Stimulated activated naive CD8-positive, alpha-beta T cell treated with anti-CD3 and anti-CD28 coated beads, Interleukin-15, amount 100 ng/mL, for 72 hours (primary cell): ENCODE results near the gene APEH.

ENCODE experiments used
- ATAC-seq: fragments of 150-1000 bp; cut with Tn5 transposase; 2 replicates; pipeline ENCODE4 v1.10.0; 2021; ENCODE audit warnings: mild to moderate bottlenecking, moderate library complexity
- DNase-seq, 2 donors: peaks; one replicate each; pipeline ENCODE4 v3.0.0; 2021 to 2022
- H3K27ac Mint-ChIP-seq, 2 donors: one replicate each; pipeline ENCODE4 v1.8.0; 2022; ENCODE audit warnings: mild to moderate bottlenecking in 2 of 2, mixed read lengths in 2 of 2, moderate library complexity in 2 of 2
- H3K27me3 Mint-ChIP-seq: one replicate; pipeline ENCODE4 v1.8.0; 2022; ENCODE audit warnings: mixed read lengths
- H3K4me1 Mint-ChIP-seq: one replicate; pipeline ENCODE4 v1.8.0; 2022; ENCODE audit warnings: mild to moderate bottlenecking, mixed read lengths
- H3K4me3 Mint-ChIP-seq, 2 donors: one replicate each; pipeline ENCODE4 v1.8.0; 2022; ENCODE audit warnings: mild to moderate bottlenecking in 2 of 2, mixed read lengths in 2 of 2, moderate library complexity in 1 of 2
- H3K9me3 Mint-ChIP-seq, 2 donors: one replicate each; pipeline ENCODE4 v1.8.0; 2022; ENCODE audit warnings: mixed read lengths in 2 of 2

APEH gene

GRCh38 chr3:49657208-49657915 is 16.8 kb upstream of the APEH start:
- Mint-ChIP-seq H3K9me3 (no peaks in the 10 kb centered on the region), H3K4me3 (no peak overlapping the region)
- no peak for DNase-seq

DNA sequence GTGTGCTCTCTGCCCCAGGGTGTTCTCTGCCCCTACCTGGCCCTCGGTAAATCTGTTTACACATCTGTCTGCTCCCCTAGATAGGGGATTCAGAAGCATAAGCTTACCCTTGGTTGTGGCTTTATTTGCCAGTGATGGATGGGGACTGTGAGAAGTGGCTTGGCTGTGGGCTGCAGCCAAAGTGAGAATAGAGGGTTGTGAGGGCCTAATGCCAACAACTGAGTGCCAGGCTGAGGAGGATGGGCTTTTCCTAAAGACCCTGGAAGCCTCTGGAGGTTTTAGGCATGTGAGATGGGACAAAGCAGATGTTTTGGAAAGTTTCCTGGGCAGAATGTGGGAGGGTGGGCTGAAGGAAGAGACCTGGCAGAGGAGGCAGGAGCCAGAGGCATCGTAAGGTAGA is 15.4 kb upstream of the APEH start:
- no peak for ATAC-seq
- no peak overlapping the region for H3K4me3 Mint-ChIP-seq
- DNase-seq = no peak
- H3K9me3 Mint-ChIP-seq = no peaks in the 10 kb centered on the region
- H3K27ac Mint-ChIP-seq = no peak overlapping the region
- H3K4me1 Mint-ChIP-seq = peaks cover 8% of the 10 kb centered on the region
- H3K27me3 Mint-ChIP-seq = peaks cover 8% of the 10 kb centered on the region

More at GRCh38 chr3:49657208-49657915, 16.8 kb upstream of the APEH start:
- peaks cover 8% of the 10 kb centered on the region for H3K27me3 Mint-ChIP-seq
- H3K4me1 Mint-ChIP-seq = peaks cover 8% of the 10 kb centered on the region
- ATAC-seq = no peak
- no peak overlapping the region for H3K27ac Mint-ChIP-seq

GRCh38 chr3:49659756-49660155 is 14.4 kb upstream of the APEH start:
- DNase-seq (no peak), ATAC-seq (peak; percentile 31)
- H3K4me3 Mint-ChIP-seq = no peak overlapping the region
- H3K27me3 Mint-ChIP-seq = peaks cover 8% of the 10 kb centered on the region
- H3K27ac Mint-ChIP-seq = peak overlapping the region in 1 of 2 donors; percentile 52
- peaks cover 4% of the 10 kb centered on the region for H3K4me1 Mint-ChIP-seq
- H3K9me3 Mint-ChIP-seq = no peaks in the 10 kb centered on the region

DNA sequence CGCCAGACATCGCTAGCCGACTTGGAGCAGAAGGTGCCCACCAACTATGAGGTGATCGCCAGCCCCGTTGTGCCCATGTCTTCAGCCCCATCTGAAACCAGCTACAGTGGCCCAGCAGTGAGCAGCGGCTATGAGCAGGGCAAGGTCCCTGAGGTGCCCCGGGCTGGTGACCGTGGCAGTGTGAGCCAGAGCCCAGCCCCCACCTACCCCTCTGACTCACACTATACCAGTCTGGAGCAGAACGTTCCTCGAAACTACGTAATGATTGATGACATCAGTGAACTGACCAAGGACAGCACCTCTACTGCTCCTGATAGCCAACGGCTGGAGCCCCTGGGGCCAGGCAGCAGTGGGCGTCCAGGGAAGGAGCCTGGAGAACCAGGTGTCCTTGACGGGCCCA is 12.9 kb upstream of the APEH start:
- no peak for ATAC-seq
- DNase-seq = no peak
- H3K27ac Mint-ChIP-seq = no peak overlapping the region
- no peaks in the 10 kb centered on the region for H3K9me3 Mint-ChIP-seq
- no peaks in the 10 kb centered on the region for H3K4me1 Mint-ChIP-seq
- H3K27me3 Mint-ChIP-seq = peaks cover 6% of the 10 kb centered on the region
- H3K4me3 Mint-ChIP-seq = no peak overlapping the region

GRCh38 chr3:49662021-49662420 is 12.1 kb upstream of the APEH start:
- DNase-seq (no peak), ATAC-seq (no peak)
- no peaks in the 10 kb centered on the region for H3K9me3 Mint-ChIP-seq
- no peaks in the 10 kb centered on the region for H3K4me1 Mint-ChIP-seq
- no peak overlapping the region for H3K27ac Mint-ChIP-seq
- H3K27me3 Mint-ChIP-seq = no peaks in the 10 kb centered on the region
- no peak overlapping the region for H3K4me3 Mint-ChIP-seq

DNA sequence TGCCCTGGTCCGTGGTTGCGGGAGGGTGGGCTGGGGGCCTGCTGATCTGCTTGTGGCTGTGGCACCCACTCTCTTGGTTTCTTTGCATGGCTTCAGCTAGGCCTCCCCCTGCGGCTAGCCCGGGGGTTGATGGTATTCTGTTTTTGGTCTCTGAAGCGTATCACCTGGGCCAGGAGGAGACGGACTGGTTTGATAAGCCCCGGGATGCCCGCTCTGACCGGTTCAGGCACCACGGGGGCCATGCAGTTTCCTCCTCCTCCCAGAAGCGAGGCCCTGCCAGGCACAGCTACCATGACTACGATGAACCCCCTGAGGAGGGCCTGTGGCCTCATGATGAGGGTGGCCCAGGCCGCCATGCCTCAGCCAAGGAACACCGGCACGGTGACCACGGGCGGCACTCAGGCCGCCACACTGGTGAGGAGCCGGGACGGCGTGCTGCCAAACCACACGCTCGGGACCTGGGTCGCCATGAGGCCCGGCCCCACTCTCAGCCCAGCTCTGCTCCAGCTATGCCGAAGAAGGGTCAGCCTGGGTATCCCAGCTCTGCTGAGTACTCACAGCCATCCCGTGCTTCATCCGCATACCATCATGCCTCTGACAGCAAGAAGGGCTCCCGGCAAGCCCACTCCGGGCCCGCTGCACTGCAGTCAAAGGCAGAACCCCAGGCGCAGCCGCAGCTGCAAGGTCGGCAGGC is 11.3 kb upstream of the APEH start:
- Mint-ChIP-seq H3K4me1 (no peaks in the 10 kb centered on the region), H3K27me3 (no peaks in the 10 kb centered on the region), H3K4me3 (no peak overlapping the region), H3K27ac (no peak overlapping the region), H3K9me3 (no peaks in the 10 kb centered on the region)
- ATAC-seq (no peak), DNase-seq (no peak)

DNA sequence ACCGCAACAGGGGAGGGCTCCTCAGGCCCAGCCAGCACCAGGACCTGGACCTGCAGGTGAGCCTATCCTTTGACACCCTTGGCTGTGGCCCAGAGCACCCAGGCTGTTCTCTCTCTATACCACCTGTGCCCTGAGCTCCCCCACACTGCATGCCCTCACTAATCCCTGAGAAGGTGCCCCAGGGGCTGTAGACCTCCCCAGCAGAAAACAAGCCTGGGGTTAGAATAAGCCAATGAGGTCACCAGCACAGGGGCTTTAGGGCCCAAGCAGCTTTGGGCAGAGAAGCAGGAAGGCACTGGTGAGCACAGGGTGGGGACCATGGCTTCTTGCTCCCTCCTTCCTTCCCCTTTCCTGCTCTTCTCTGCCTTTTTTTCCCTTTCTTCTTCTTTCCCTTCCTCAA is 10.3 kb upstream of the APEH start:
- no peak for ATAC-seq
- DNase-seq = no peak
- Mint-ChIP-seq H3K4me1 (no peaks in the 10 kb centered on the region), H3K4me3 (no peak overlapping the region), H3K27me3 (no peaks in the 10 kb centered on the region), H3K9me3 (no peaks in the 10 kb centered on the region), H3K27ac (no peak overlapping the region)

GRCh38 chr3:49664300-49664699 is 9.9 kb upstream of the APEH start:
- no peaks in the 10 kb centered on the region for H3K27me3 Mint-ChIP-seq
- H3K9me3 Mint-ChIP-seq = no peaks in the 10 kb centered on the region
- no peak for ATAC-seq
- no peaks in the 10 kb centered on the region for H3K4me1 Mint-ChIP-seq
- H3K27ac Mint-ChIP-seq = no peak overlapping the region
- DNase-seq = no peak
- H3K4me3 Mint-ChIP-seq = no peak overlapping the region

DNA sequence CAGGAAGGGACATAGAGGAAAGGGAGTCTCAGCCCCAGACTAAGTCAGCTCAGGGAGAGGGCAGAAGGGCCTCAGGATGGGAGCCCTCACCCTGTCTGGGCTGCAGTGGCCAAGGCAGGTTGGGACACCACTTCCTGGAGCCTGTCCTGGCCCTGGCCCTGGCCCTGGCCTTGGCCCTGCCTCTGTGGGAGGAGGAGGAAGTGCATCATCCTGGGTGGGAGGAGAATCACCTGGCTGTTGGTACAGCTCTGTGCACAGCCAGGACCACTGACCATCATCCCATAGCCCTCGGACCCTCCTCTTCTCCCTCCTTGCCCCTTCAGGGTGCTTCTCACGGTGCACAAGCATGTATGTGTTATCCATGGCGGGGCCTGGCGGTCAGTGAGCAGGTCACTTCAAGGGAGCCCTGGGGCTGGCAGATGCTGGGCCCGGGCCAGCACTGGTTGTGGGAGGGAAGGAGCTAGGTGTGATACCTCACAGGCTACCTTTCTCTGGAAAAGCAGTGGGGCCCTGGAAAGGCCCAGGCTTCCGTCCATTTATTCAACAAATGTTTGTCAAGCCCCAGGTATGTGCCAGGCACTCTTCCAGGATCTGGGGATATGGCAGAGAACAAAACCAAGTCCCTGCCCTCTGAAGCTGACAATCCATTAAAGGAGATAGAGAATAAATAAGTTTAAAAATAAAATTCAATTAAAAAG is 8.2 kb upstream of the APEH start:
- no peaks in the 10 kb centered on the region for H3K4me1 Mint-ChIP-seq
- no peaks in the 10 kb centered on the region for H3K27me3 Mint-ChIP-seq
- no peaks in the 10 kb centered on the region for H3K9me3 Mint-ChIP-seq
- no peak overlapping the region for H3K4me3 Mint-ChIP-seq
- ATAC-seq (no peak), DNase-seq (no peak)
- H3K27ac Mint-ChIP-seq = no peak overlapping the region

- Mint-ChIP-seq H3K9me3 (no peaks in the 10 kb centered on the region), H3K4me3 (no peak overlapping the region), H3K4me1 (no peaks in the 10 kb centered on the region), H3K27me3 (no peaks in the 10 kb centered on the region), H3K27ac (no peak overlapping the region)
- ATAC-seq (no peak), DNase-seq (no peak)
Observed at GRCh38 chr3:49666592-49666991, 7.6 kb upstream of the APEH start.

DNA sequence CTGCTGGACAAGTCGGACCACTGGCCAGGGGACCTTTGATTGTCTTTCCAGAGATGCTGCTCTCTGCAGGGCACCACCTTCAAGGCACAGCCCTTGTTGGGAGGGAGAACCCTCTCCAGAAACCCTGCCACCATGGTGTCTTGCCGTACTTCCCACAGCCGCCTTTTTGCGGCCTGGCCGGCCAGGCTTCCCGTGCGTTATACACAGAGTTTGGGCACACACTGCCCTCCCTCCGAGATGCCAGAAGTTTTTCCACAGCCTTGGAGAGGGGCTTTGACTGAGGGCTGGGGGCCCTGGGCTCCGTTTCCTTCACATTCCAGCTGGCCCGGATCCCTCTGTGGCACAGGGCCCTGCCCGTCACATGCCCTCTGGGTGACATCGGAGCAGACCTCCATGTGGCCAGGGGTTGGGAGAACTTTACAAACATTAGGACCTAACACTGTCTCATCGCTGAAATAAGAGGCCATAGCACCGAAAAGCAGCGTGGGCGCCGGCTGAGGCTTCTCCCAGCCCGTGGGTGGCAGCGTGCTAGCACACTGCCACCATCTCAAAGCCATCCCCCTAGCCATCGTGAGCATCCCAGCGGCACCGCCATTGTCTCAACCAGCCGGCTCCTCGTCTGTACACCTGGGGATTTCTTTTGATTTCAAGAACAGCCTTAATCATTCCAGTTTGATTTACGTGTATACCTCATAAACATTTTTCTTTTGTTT is 6.3 kb upstream of the APEH start:
- H3K4me3 Mint-ChIP-seq = no peak overlapping the region
- H3K27ac Mint-ChIP-seq = no peak overlapping the region
- no peak for ATAC-seq
- H3K9me3 Mint-ChIP-seq = no peaks in the 10 kb centered on the region
- peaks cover 8% of the 10 kb centered on the region for H3K4me1 Mint-ChIP-seq
- DNase-seq = no peak
- no peaks in the 10 kb centered on the region for H3K27me3 Mint-ChIP-seq

- Mint-ChIP-seq H3K4me3 (no peak overlapping the region), H3K9me3 (no peaks in the 10 kb centered on the region), H3K27me3 (no peaks in the 10 kb centered on the region), H3K4me1 (peaks cover 14% of the 10 kb centered on the region), H3K27ac (no peak overlapping the region)
- no peak for DNase-seq
- ATAC-seq = no peak
Observed at GRCh38 chr3:49668414-49668797, 5.7 kb upstream of the APEH start.

- no peak for ATAC-seq
Observed at GRCh38 chr3:49668861-49669260, 5.3 kb upstream of the APEH start.

DNA sequence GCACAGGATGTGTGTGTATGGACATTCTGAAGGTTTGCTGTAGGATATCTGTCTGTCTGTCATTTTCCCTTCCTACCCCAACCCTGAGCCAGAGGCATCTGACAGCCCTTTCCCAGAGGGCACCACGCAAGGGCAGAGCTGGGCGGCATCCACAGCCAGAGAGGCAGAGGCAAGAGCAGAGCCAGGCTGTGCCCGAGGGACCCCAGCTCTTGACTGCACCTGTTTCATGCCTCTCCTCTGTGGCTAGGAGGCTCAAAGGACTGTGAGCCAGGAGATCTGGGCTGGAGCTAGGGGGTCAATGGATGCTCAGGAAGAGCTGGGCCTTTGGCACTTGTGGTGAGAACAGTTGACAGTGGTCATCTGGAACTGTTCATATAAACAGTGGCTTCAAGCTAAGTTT is 4.8 kb upstream of the APEH start:
- no peak overlapping the region for H3K27ac Mint-ChIP-seq
- no peaks in the 10 kb centered on the region for H3K9me3 Mint-ChIP-seq
- no peaks in the 10 kb centered on the region for H3K27me3 Mint-ChIP-seq

More at GRCh38 chr3:49668861-49669260, 5.3 kb upstream of the APEH start:
- Mint-ChIP-seq H3K27ac (no peak overlapping the region), H3K27me3 (no peaks in the 10 kb centered on the region), H3K4me3 (no peak overlapping the region), H3K4me1 (peaks cover 15% of the 10 kb centered on the region), H3K9me3 (no peaks in the 10 kb centered on the region)
- no peak for DNase-seq

GRCh38 chr3:49670940-49671290 is 3.2 kb upstream of the APEH start:
- H3K4me3 Mint-ChIP-seq = no peak overlapping the region
- ATAC-seq (no peak), DNase-seq (no peak)
- H3K27me3 Mint-ChIP-seq = no peaks in the 10 kb centered on the region
- no peaks in the 10 kb centered on the region for H3K9me3 Mint-ChIP-seq
- no peak overlapping the region for H3K27ac Mint-ChIP-seq
- H3K4me1 Mint-ChIP-seq = peaks cover 29% of the 10 kb centered on the region

More for the DNA sequence above, 4.8 kb upstream of the APEH start:
- H3K4me3 Mint-ChIP-seq = no peak overlapping the region
- H3K4me1 Mint-ChIP-seq = peaks cover 15% of the 10 kb centered on the region
- DNase-seq (no peak), ATAC-seq (no peak)
